Astrocyte (in vitro differentiated cells and primary cell): ENCODE measurements around the gene RPEL1. TPM values are rescaled to one million over a fixed set of nuclear protein-coding genes. Genes with fewer than 3 reads are reported as not detected.
A peak's percentile ranks its signal among the peaks of the same experiment; 100 is the strongest.

Source experiments
- DNase-seq: peaks from one replicate; pipeline ENCODE4 v3.0.0-alpha.2; 2010; ENCODE audit warnings: low read depth
- FAIRE-seq: peaks from 2 replicates; lab custom pipeline; 2011; peaks lifted over from hg19 to GRCh38; lab: Jason Lieb, UNC
- H2AFZ ChIP-seq: 2 replicates; pipeline ENCODE4 v1.6.0; 2012; ENCODE audit warnings: low read depth, low read length, inconsistent platforms
- H3K27ac ChIP-seq: 2 replicates; pipeline ENCODE4 v1.5.1; 2011; ENCODE audit warnings: low read depth, low read length, inconsistent platforms
- H3K27me3 ChIP-seq: 2 replicates; pipeline ENCODE4 v1.6.0; 2011; ENCODE audit warnings: low read length, inconsistent platforms; ENCODE audit not compliant: insufficient read depth
- H3K36me3 ChIP-seq: 2 replicates; pipeline ENCODE4 v1.5.1; 2011; ENCODE audit warnings: low read length, inconsistent platforms; ENCODE audit not compliant: insufficient read depth
- H3K4me1 ChIP-seq: 2 replicates; pipeline ENCODE4 v1.5.1; 2011; ENCODE audit warnings: low read length, inconsistent platforms; ENCODE audit not compliant: insufficient read depth
- H3K4me2 ChIP-seq: 2 replicates; pipeline ENCODE4 v1.6.0; 2012; ENCODE audit warnings: low read length, inconsistent platforms
- H3K4me3 ChIP-seq: 2 replicates; pipeline ENCODE4 v1.5.1; 2011; ENCODE audit warnings: low read depth, mild to moderate bottlenecking, low read length, inconsistent platforms; ENCODE audit not compliant: insufficient read depth
- H3K79me2 ChIP-seq: 2 replicates; pipeline ENCODE4 v1.6.0; 2012; ENCODE audit warnings: mild to moderate bottlenecking, low read length, inconsistent platforms; ENCODE audit not compliant: insufficient read depth
- H3K9ac ChIP-seq: 2 replicates; pipeline ENCODE4 v1.6.0; 2012; ENCODE audit warnings: mild to moderate bottlenecking, low read length, inconsistent platforms
- H3K9me3 ChIP-seq: 2 replicates; pipeline ENCODE4 v1.5.1; 2012; ENCODE audit warnings: low read depth, mild to moderate bottlenecking, low read length, inconsistent platforms; ENCODE audit not compliant: insufficient read depth
- H4K20me1 ChIP-seq: 2 replicates; pipeline ENCODE4 v1.6.0; 2012; ENCODE audit warnings: low read length, inconsistent platforms; ENCODE audit not compliant: insufficient read depth
- H3K27ac Mint-ChIP-seq: one replicate; pipeline ENCODE4 v1.8.0; 2021; ENCODE audit warnings: mild to moderate bottlenecking, mixed read lengths; ENCODE audit not compliant: unreplicated experiment
- H3K27me3 Mint-ChIP-seq: one replicate; pipeline ENCODE4 v1.8.0; 2021; ENCODE audit warnings: low read depth, mixed read lengths; ENCODE audit not compliant: unreplicated experiment
- H3K36me3 Mint-ChIP-seq: one replicate; pipeline ENCODE4 v1.8.0; 2021; ENCODE audit warnings: low read depth, mixed read lengths; ENCODE audit not compliant: unreplicated experiment
- H3K4me1 Mint-ChIP-seq: one replicate; pipeline ENCODE4 v1.8.0; 2021; ENCODE audit warnings: low read depth, mixed read lengths; ENCODE audit not compliant: unreplicated experiment
- H3K4me3 Mint-ChIP-seq: one replicate; pipeline ENCODE4 v1.8.0; 2021; ENCODE audit warnings: mild to moderate bottlenecking, moderate library complexity, mixed read lengths; ENCODE audit not compliant: unreplicated experiment
- H3K9me3 Mint-ChIP-seq: one replicate; pipeline ENCODE4 v1.8.0; 2021; ENCODE audit warnings: mild to moderate bottlenecking, mixed read lengths; ENCODE audit not compliant: unreplicated experiment
- EZH2 ChIP-seq: IDR thresholded peaks from 2 replicates; pipeline ENCODE4 v1.6.1; 2012; ENCODE audit warnings: mild to moderate bottlenecking, low read length, inconsistent platforms; ENCODE audit not compliant: insufficient read depth
- total RNA-seq: library from RNA; stranded (reverse); gene quantifications from 2 replicates; pipeline ENCODE4 v1.2.1, GENCODE V29; 2021
- TF ChIP-seq, protein P1 (sequence below): IDR thresholded peaks from 2 replicates; pipeline ENCODE4 v1.5.1; 2011; ENCODE audit warnings: low read depth, mild to moderate bottlenecking, inconsistent platforms, low read length, moderate library complexity; ENCODE audit not compliant: insufficient read depth

RPEL1 gene
- total RNA-seq, 1 donor from 2014 or later, result not detected

- Histone ChIP-seq H3K4me1 (no peaks in the 10 kb centered on the region), H3K36me3 (no peaks in the 10 kb centered on the region), H3K4me2 (no peak overlapping the region), H3K9me3 (peaks cover 8% of the 10 kb centered on the region), H2AFZ (no peak overlapping the region), H3K27me3 (no peaks in the 10 kb centered on the region), H3K79me2 (no peaks in the 10 kb centered on the region), H4K20me1 (no peaks in the 10 kb centered on the region), H3K27ac (no peak overlapping the region), H3K9ac (no peak overlapping the region), H3K4me3 (no peak overlapping the region)
- no peak overlapping the region for H3K27ac Mint-ChIP-seq
- H3K27me3 Mint-ChIP-seq, result peaks cover 4% of the 10 kb centered on the region
- H3K36me3 Mint-ChIP-seq, result peaks cover 11% of the 10 kb centered on the region
- FAIRE-seq (no peak), DNase-seq (no peak)
- TF ChIP-seq, protein P1, sequence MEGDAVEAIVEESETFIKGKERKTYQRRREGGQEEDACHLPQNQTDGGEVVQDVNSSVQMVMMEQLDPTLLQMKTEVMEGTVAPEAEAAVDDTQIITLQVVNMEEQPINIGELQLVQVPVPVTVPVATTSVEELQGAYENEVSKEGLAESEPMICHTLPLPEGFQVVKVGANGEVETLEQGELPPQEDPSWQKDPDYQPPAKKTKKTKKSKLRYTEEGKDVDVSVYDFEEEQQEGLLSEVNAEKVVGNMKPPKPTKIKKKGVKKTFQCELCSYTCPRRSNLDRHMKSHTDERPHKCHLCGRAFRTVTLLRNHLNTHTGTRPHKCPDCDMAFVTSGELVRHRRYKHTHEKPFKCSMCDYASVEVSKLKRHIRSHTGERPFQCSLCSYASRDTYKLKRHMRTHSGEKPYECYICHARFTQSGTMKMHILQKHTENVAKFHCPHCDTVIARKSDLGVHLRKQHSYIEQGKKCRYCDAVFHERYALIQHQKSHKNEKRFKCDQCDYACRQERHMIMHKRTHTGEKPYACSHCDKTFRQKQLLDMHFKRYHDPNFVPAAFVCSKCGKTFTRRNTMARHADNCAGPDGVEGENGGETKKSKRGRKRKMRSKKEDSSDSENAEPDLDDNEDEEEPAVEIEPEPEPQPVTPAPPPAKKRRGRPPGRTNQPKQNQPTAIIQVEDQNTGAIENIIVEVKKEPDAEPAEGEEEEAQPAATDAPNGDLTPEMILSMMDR, result no peak
- TF ChIP-seq EZH2, result no peak
- peaks cover 23% of the 10 kb centered on the region for H3K9me3 Mint-ChIP-seq
- peaks cover 10% of the 10 kb centered on the region for H3K4me1 Mint-ChIP-seq
- H3K4me3 Mint-ChIP-seq, result no peak overlapping the region
These were observed 14.3 kb downstream of the RPEL1 start for GRCh38 chr10:103259989-103260388.

- no peaks in the 10 kb centered on the region for H3K36me3 ChIP-seq
- peaks cover 11% of the 10 kb centered on the region for H3K36me3 Mint-ChIP-seq
- TF ChIP-seq, protein P1, result no peak
- no peak for TF ChIP-seq EZH2
- no peak overlapping the region for H3K4me3 ChIP-seq
- H3K4me1 Mint-ChIP-seq, result peaks cover 6% of the 10 kb centered on the region
- FAIRE-seq (no peak), DNase-seq (no peak)
- H3K27me3 Mint-ChIP-seq, result peaks cover 14% of the 10 kb centered on the region
- peaks cover 23% of the 10 kb centered on the region for H3K9me3 Mint-ChIP-seq
- peak overlapping the region; percentile 72 for H3K27ac Mint-ChIP-seq
- no peaks in the 10 kb centered on the region for H3K27me3 ChIP-seq
- H3K4me1 ChIP-seq, result no peaks in the 10 kb centered on the region
- no peak overlapping the region for H2AFZ ChIP-seq
- no peak overlapping the region for H3K9ac ChIP-seq
- no peaks in the 10 kb centered on the region for H4K20me1 ChIP-seq
- H3K9me3 ChIP-seq, result peaks cover 8% of the 10 kb centered on the region
- no peak overlapping the region for H3K4me3 Mint-ChIP-seq
- no peak overlapping the region for H3K4me2 ChIP-seq
- no peak overlapping the region for H3K27ac ChIP-seq
- no peaks in the 10 kb centered on the region for H3K79me2 ChIP-seq
These were observed 16.5 kb downstream of the RPEL1 start for GRCh38 chr10:103262229-103262628.

GRCh38 chr10:103265717-103266329 lies 20.1 kb downstream of the RPEL1 start:
- Histone ChIP-seq H3K27ac (no peak overlapping the region), H3K36me3 (no peaks in the 10 kb centered on the region), H3K4me3 (no peak overlapping the region), H3K9me3 (peaks cover 4% of the 10 kb centered on the region), H3K4me1 (no peaks in the 10 kb centered on the region), H3K9ac (no peak overlapping the region), H3K4me2 (no peak overlapping the region), H4K20me1 (no peaks in the 10 kb centered on the region), H2AFZ (no peak overlapping the region), H3K27me3 (no peaks in the 10 kb centered on the region), H3K79me2 (no peaks in the 10 kb centered on the region)
- Mint-ChIP-seq H3K4me3 (no peak overlapping the region), H3K27ac (no peak overlapping the region), H3K9me3 (peaks cover 6% of the 10 kb centered on the region), H3K27me3 (peaks cover 20% of the 10 kb centered on the region), H3K36me3 (peaks cover 6% of the 10 kb centered on the region), H3K4me1 (peaks cover 6% of the 10 kb centered on the region)
- FAIRE-seq, result no peak
- DNase-seq, result peak; percentile 61
- TF ChIP-seq, protein P1, result no peak
- TF ChIP-seq EZH2, result no peak
